Lower leg skin (tissue), 4 donors: ENCODE measurements around the gene TMCC2. TPM values are rescaled to one million over a fixed set of nuclear protein-coding genes. Genes with fewer than 3 reads are reported as not detected.

Experiments
- DNase-seq, 2 donors: peaks; one replicate each; pipeline ENCODE4 v3.0.0-alpha.2; 2019; ENCODE audit warnings: low spot score in 2 of 2
- H3K4me3 ChIP-seq: fragments of 200-600 bp; sonication (generic); 2 replicates; pipeline ENCODE4 v1.5.1; 2017; ENCODE audit warnings: mild to moderate bottlenecking, low read depth; ENCODE audit not compliant: poor library complexity, severe bottlenecking
- CTCF ChIP-seq, 3 donors: fragments of 450-650 bp; IDR thresholded peaks; one replicate each; pipeline ENCODE4 v1.5.1; 2016; ENCODE audit warnings: antibody characterized with exemption in 3 of 3, mild to moderate bottlenecking in 3 of 3, moderate library complexity in 2 of 3
- POLR2A ChIP-seq, 2 donors: fragments of 450-650 bp; IDR thresholded peaks; one replicate each; pipeline ENCODE4 v1.6.1; 2016 to 2017; ENCODE audit warnings: antibody characterized with exemption in 2 of 2, mild to moderate bottlenecking in 1 of 2, moderate library complexity in 1 of 2
- WGBS, 2 donors: methylation state at CpG; one replicate each; pipeline ENCODE4 v1.1.5; 2018; 5-methylcytosine and 5-hydroxymethylcytosine counted together
- intact Hi-C: fragments of 100-400 bp; cut with DNase I; formaldehyde crosslinking; loops from one replicate; pipeline ENCODE4 v1.15.0; 2023; ENCODE audit warnings: low total_unique reads
- total RNA-seq, 4 donors: library from RNA; depleted of rRNA; stranded (reverse); fragments of >200 nt; gene quantifications; one replicate each; pipeline ENCODE4 v1.1.0, GENCODE V29; 2016

TMCC2 gene
- total RNA-seq, 4 donors from 2014 or later: 2.2 to 4.2 (median 3.5) TPM

DNA sequence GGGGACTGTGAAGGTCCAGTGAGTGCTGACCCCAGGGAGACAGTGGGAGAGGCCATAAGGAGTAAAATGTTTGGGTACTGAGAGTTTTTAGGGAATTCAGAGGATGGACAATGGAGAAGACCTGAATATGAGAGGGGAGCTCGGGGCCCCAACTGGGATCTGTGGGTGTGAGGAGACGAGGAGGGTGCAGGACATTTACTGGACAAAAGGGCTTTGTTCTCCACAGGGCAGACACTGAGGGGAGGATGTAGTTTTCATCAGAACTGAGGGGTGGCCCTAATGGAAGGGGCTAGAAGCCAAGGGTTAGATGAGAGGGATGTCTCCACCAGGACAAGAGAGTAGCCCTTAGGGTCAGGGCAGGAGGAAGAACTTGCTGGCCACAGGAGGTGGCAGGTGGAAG, 30.0 kb downstream of the TMCC2 start:
- no peak overlapping the region for H3K4me3 ChIP-seq
- intact Hi-C loops: loop anchor here (2.0 kb wide), 1 partner anchor 273 kb away; no protein-coding TSS in a partner anchor
- WGBS, 2 donors: 74 to 90% methylated on average over 2 of the region's 2 CpGs
- no peak for DNase-seq
- TF ChIP-seq CTCF (IDR thresholded peaks at IDR 0.05): no peak
- no peak for TF ChIP-seq POLR2A (IDR thresholded peaks at IDR 0.05)

DNA sequence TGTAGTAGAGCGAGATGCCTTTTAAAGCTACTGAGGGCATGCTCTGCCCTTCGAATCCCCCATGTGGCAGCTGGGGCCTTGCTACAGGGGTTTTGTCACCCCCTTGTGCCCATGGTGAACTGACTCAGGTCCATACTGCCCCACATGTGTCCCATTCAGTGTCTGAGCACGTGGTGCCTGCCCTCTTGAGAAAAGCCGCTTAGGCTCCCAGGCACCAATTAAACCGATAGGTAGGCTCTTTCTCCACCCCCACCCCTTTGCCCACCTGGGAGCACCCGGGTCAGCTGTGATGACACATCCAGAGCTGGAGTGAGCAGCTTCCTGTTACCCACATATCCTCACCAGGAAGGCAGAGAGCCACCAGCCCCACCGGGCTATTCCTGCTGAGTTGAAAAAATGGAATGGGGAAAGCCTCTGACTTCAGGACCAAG, 30.5 kb downstream of the TMCC2 start:
- intact Hi-C loops: no loop called here
- TF ChIP-seq POLR2A (IDR thresholded peaks at IDR 0.05) (no peak), CTCF (IDR thresholded peaks at IDR 0.05) (no peak)
- no peak for DNase-seq
- H3K4me3 ChIP-seq: no peak overlapping the region
- 76 to 84% methylated on average over 7 of the region's 7 CpGs for WGBS, 2 donors

GRCh38 chr1:205258719-205259118, 31.0 kb downstream of the TMCC2 start:
- TF ChIP-seq CTCF (IDR thresholded peaks at IDR 0.05): no peak
- TF ChIP-seq POLR2A (IDR thresholded peaks at IDR 0.05): no peak
- no peak for DNase-seq
- WGBS, 2 donors: 55 to 73% methylated on average over 8 of the region's 8 CpGs
- intact Hi-C loops: no loop called here
- no peak overlapping the region for H3K4me3 ChIP-seq

- 44 to 53% methylated on average over 10 of the region's 10 CpGs for WGBS, 2 donors
- TF ChIP-seq POLR2A (IDR thresholded peaks at IDR 0.05) (no peak), CTCF (IDR thresholded peaks at IDR 0.05) (no peak)
- intact Hi-C loops: no loop called here
- DNase-seq: no peak
- no peak overlapping the region for H3K4me3 ChIP-seq
These were observed 31.6 kb downstream of the TMCC2 start for GRCh38 chr1:205259324-205259832.

DNA sequence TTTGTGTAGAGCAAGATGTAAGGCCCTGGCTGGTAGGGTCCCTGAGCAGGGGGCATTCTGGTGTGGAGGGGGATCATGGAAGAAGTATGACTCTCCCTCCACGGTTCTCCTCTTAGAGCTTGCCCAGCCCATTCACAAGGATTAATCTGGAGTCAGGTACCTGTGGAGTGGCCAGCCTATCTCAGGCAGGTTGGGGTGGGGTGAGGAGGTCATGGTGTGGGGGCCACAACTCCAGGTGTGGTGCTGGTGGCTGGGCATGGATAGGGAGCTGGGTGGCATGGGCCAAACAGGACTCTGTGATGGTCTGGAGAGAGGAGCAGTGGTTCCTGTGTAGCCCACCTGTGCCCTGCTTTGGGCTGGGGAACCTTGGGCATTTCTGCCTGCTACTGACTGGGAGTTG, 32.3 kb downstream of the TMCC2 start:
- H3K4me3 ChIP-seq: no peak overlapping the region
- no peak for DNase-seq
- intact Hi-C loops: no loop called here
- WGBS, 2 donors: 80 to 92% methylated on average over 1 of the region's 1 CpG
- no peak for TF ChIP-seq POLR2A (IDR thresholded peaks at IDR 0.05)
- no peak for TF ChIP-seq CTCF (IDR thresholded peaks at IDR 0.05)
